ENCODE measurements around the gene ADAMTS16.

- TF ChIP-seq POLR2A (IDR thresholded peaks at IDR 0.05; ENCODE audit: low read depth, low read length) (no peak), POLR2AphosphoS5 (IDR thresholded peaks at IDR 0.05; ENCODE audit: insufficient read depth, low read depth, low read length) (no peak), MYC (IDR thresholded peaks at IDR 0.05; ENCODE audit: low read depth, low read length) (no peak), CTCF (IDR thresholded peaks at IDR 0.05; ENCODE audit: extremely low read depth in 1 of 2, insufficient read depth in 1 of 2, low read depth in 1 of 2, low read length in 2 of 2) (no peak)
These were observed 149.4 kb downstream of the ADAMTS16 start for GRCh38 chr5:5289537-5289936.

Measured in endothelial cell of umbilical vein (primary cell).